Endothelial cell of umbilical vein (primary cell): Measurements from ENCODE around the gene PLAC8L1. TPM values are rescaled to one million over a fixed set of nuclear protein-coding genes. Genes with fewer than 3 reads are reported as not detected.

Experiments
- Bru-seq: library from RNA; stranded (reverse); fragments of 400-500 nt; gene quantifications from one replicate; lab custom pipeline; 2021; lab: Mats Ljungman, UMichigan
- BruChase-seq, 2 experiments: library from RNA; stranded (reverse); fragments of 400-500 nt; gene quantifications; one replicate each; lab custom pipeline; 2021; lab: Mats Ljungman, UMichigan
- BruUV-seq: library from RNA; stranded (reverse); fragments of 400-500 nt; replicated peaks from 2 replicates; lab custom pipeline; 2021; lab: Mats Ljungman, UMichigan
- CTCF ChIA-PET: fragments of 300-600, 350-600 bp; sonication (Branson Sonifier 250); formaldehyde crosslinking; loops from one replicate; lab custom pipeline; 2021; ENCODE audit warnings: antibody characterized with exemption, inconsistent platforms; lab: Charles Lee
- POLR2A ChIA-PET: fragments of 300-600, 350-600 bp; sonication (Branson Sonifier 250); formaldehyde crosslinking; loops from one replicate; lab custom pipeline; 2021; ENCODE audit warnings: antibody characterized with exemption, inconsistent platforms; lab: Charles Lee
- DNase-seq: peaks from one replicate; pipeline ENCODE4 v3.0.0-alpha.2; 2011; ENCODE audit warnings: low read depth, low spot score
- FAIRE-seq: peaks from 2 replicates; lab custom pipeline; 2011; peaks lifted over from hg19 to GRCh38; lab: Jason Lieb, UNC
- H2AFZ ChIP-seq: 2 replicates; pipeline ENCODE4 v1.6.0; 2012; ENCODE audit warnings: low read depth, low read length, control low read depth, inconsistent platforms
- H3K27ac ChIP-seq: 2 replicates; pipeline ENCODE4 v1.5.1; 2011; ENCODE audit warnings: low read depth, mild to moderate bottlenecking, control low read depth, low read length, moderate library complexity; ENCODE audit not compliant: insufficient read depth
- H3K27me3 ChIP-seq, 2 experiments: 2 replicates each; pipeline versions ENCODE4 v1.6.0 to v1.6.1; 2011; ENCODE audit warnings: low read length in 2 of 2, mixed read lengths in 1 of 2; ENCODE audit not compliant: control insufficient read depth in 2 of 2, insufficient read depth in 2 of 2
- H3K36me3 ChIP-seq, 2 experiments: 2 replicates in 1 of 2; 3 replicates in 1 of 2; pipeline ENCODE4 v1.5.1; 2011; ENCODE audit warnings: low read length in 2 of 2, mild to moderate bottlenecking in 1 of 2, moderate library complexity in 1 of 2; ENCODE audit not compliant: control insufficient read depth in 2 of 2, insufficient read depth in 2 of 2; ENCODE audit errors: extremely low read depth in 1 of 2
- H3K4me1 ChIP-seq: 3 replicates; pipeline ENCODE4 v1.5.1; 2011; ENCODE audit warnings: mild to moderate bottlenecking, low read length; ENCODE audit not compliant: control insufficient read depth, insufficient read depth; ENCODE audit errors: extremely low read depth
- H3K4me2 ChIP-seq: 2 replicates; pipeline ENCODE4 v1.6.1; 2011; ENCODE audit warnings: low read length, control low read depth, mixed read lengths; ENCODE audit not compliant: insufficient read depth
- H3K4me3 ChIP-seq, 3 experiments: fragments of 200-600 bp in 1 of 3; sonication (generic), shearing (Covaris generic) in 1 of 3; replicated peaks in 1 of 3; 2 replicates each; pipeline ENCODE4 v1.5.1; 2011 to 2016; ENCODE audit warnings: control low read depth in 3 of 3, low read length in 3 of 3, mild to moderate bottlenecking in 2 of 3, inconsistent platforms in 1 of 3, low read depth in 1 of 3, moderate library complexity in 1 of 3; ENCODE audit not compliant: insufficient read depth in 1 of 3
- H3K79me2 ChIP-seq: 2 replicates; pipeline ENCODE4 v1.6.0; 2012; ENCODE audit warnings: low read length, inconsistent platforms; ENCODE audit not compliant: control insufficient read depth, insufficient read depth
- H3K9ac ChIP-seq: replicated peaks from 2 replicates; pipeline ENCODE3; 2011; ENCODE audit warnings: low read length, control low read depth; ENCODE audit not compliant: insufficient read depth; ENCODE audit errors: extremely low read depth
- H3K9me1 ChIP-seq: replicated peaks from 3 replicates; pipeline ENCODE4 v1.6.0; 2011; ENCODE audit warnings: mild to moderate bottlenecking, low read length; ENCODE audit not compliant: control insufficient read depth, insufficient read depth; ENCODE audit errors: extremely low read depth
- H3K9me3 ChIP-seq: replicated peaks from 2 replicates; pipeline ENCODE4 v1.5.1; 2012; ENCODE audit warnings: low read length, inconsistent platforms; ENCODE audit not compliant: control insufficient read depth, insufficient read depth
- H4K20me1 ChIP-seq: replicated peaks from 2 replicates; pipeline ENCODE3; 2011; ENCODE audit warnings: mild to moderate bottlenecking, low read length; ENCODE audit not compliant: control insufficient read depth, insufficient read depth; ENCODE audit errors: extremely low read depth
- EZH2 ChIP-seq: IDR thresholded peaks from 2 replicates; pipeline ENCODE4 v1.6.1; 2012; ENCODE audit warnings: borderline replicate concordance, low read depth, mild to moderate bottlenecking, moderate library complexity, low read length, inconsistent platforms; ENCODE audit not compliant: severe bottlenecking
- FOS ChIP-seq: IDR thresholded peaks from 2 replicates; pipeline ENCODE4 v1.6.1; 2011; ENCODE audit warnings: mild to moderate bottlenecking, low read length, moderate library complexity, borderline replicate concordance; ENCODE audit not compliant: insufficient read depth
- GATA2 ChIP-seq: IDR thresholded peaks from 2 replicates; pipeline ENCODE4 v1.7.0; 2011; ENCODE audit warnings: low read depth, mild to moderate bottlenecking, moderate library complexity, mixed read lengths, low read length; ENCODE audit not compliant: insufficient read length, insufficient read depth
- JUN ChIP-seq: IDR thresholded peaks from 2 replicates; pipeline ENCODE4 v1.6.1; 2011; ENCODE audit warnings: borderline replicate concordance, low read depth; ENCODE audit not compliant: insufficient read length, insufficient read depth
- MYC ChIP-seq: IDR thresholded peaks from one replicate; pipeline ENCODE4 v1.6.1; 2011; ENCODE audit warnings: mild to moderate bottlenecking, low read depth, low read length
- POLR2A ChIP-seq: IDR thresholded peaks from 2 replicates; pipeline ENCODE4 v1.6.1; 2012; ENCODE audit warnings: low read depth, mild to moderate bottlenecking, control low read depth, low read length
- POLR2AphosphoS5 ChIP-seq: IDR thresholded peaks from 2 replicates; pipeline ENCODE4 v1.6.1; 2012; ENCODE audit warnings: low read depth, mild to moderate bottlenecking, control low read depth, low read length, moderate library complexity; ENCODE audit not compliant: insufficient read depth
- dilution Hi-C: fragments of 300-500 bp; cut with MboI; formaldehyde crosslinking; loops from one replicate; pipeline ENCODE4 v1.15.0; 2019; ENCODE audit warnings: low sequenced_read_pairs; ENCODE audit not compliant: extremely low pct_ligation_motif_present
- intact Hi-C: fragments of 100-400 bp; cut with micrococcal nuclease; formaldehyde crosslinking; loops from one replicate; pipeline ENCODE4 v1.10.0; 2022
- long read RNA-seq: library from polyadenylated mRNA; stranded (forward); transcript quantifications from one replicate; pipeline ENCODE4 v2.0.0, GENCODE V29; 2021
- polyA minus RNA-seq, 3 experiments: library from RNA; depleted of rRNA, polyadenylated mRNA; stranded (reverse); fragments of >200 nt; gene quantifications; 1 replicate in 1 of 3; 2 replicates in 2 of 3; pipeline ENCODE4 v1.2.3, GENCODE V29; 2011
- polyA plus RNA-seq, 4 experiments: library from polyadenylated mRNA; depleted of rRNA in 3 of 4; stranded (reverse) in 3 of 4; unstranded in 1 of 4; fragments of >200 nt; gene quantifications; 2 replicates each; pipeline versions ENCODE4 v1.2.1 to v1.2.3, GENCODE V29; 2011 to 2012; ENCODE audit warnings: missing spikeins in 1 of 4
- total RNA-seq: library from RNA; stranded (reverse); gene quantifications from 2 replicates; pipeline ENCODE4 v1.2.3, GENCODE V29; 2021
- TF ChIP-seq, protein P1 (sequence below), 2 donors: IDR thresholded peaks; 1 replicate in 1 of 2; 2 replicates in 1 of 2; pipeline ENCODE4 v1.5.1; 2011; ENCODE audit warnings: low read length in 2 of 2, mild to moderate bottlenecking in 2 of 2, moderate library complexity in 2 of 2, control low read depth in 1 of 2, inconsistent platforms in 1 of 2, low read depth in 1 of 2; ENCODE audit not compliant: insufficient read depth in 1 of 2; ENCODE audit errors: extremely low read depth in 1 of 2
- TF ChIP-seq, protein P2 (sequence below): IDR thresholded peaks from 2 replicates; pipeline ENCODE4 v1.6.1; 2011; ENCODE audit not compliant: insufficient read depth, insufficient read length

The PLAC8L1 gene, protein sequence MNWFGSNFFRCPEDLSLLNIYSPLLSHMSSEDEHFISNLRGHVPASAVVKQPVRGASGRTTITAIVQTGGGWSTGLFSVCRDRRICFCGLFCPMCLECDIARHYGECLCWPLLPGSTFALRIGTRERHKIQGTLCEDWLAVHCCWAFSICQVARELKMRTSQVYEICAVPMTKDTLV
- total RNA-seq (0.80 and 1.1 TPM in 2 replicates), polyA plus RNA-seq (0.80 and 0.99 TPM in 2 replicates), polyA minus RNA-seq (0.49 TPM in 1 of 2 replicates, not detected in the other), Bru-seq, nascent RNA (percentile 49 among the genes with signal in this experiment), BruChase-seq, experiment 1, labeled RNA remaining after a 6-hour chase (percentile 65 among the genes with signal in this experiment), BruChase-seq, experiment 2, labeled RNA remaining after a 2-hour chase (percentile 48 among the genes with signal in this experiment)
- polyA plus RNA-seq (2011; cell fraction: cytosol; rRNA removed), result 0.25 and 0.45 TPM in 2 replicates
- 2.3 and 2.9 TPM in 2 replicates for polyA plus RNA-seq (2011; cell fraction: nucleus; rRNA removed)
- not detected in 2 replicates for polyA plus RNA-seq (2012)
- not detected for polyA minus RNA-seq (2011; cell fraction: cytosol; rRNA and poly(A)+ RNA removed)
- not detected in 2 replicates for polyA minus RNA-seq (2011; cell fraction: nucleus; rRNA and poly(A)+ RNA removed)
- long read RNA-seq, result 0 reads

DNA sequence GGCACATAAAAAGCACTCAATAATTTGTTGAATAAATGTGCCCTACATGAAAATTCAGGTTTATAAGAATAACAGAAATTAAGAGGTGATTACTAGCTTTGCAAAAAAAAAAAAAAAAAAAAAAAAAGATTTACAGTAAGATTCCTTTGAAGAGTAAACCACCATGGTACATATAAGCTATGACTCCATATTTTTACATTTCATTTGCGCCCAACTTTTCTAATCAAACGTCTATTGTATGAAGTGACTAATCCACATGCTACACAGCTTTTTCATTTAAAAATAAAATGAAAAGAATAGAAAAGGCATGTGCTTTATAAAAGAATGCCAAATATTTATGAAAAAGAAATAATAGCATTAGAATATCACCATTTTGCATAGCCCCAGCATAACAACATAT, at the start of gene PLAC8L1:
Gene PLAC8L1, minus strand, starts transcription at position 101 of the 400 bp plus-strand sequence. CDS start 1,266 bp downstream, outside the sequence.
- FAIRE-seq (no peak), DNase-seq (no peak)
- intact Hi-C loops (no loop called here), dilution Hi-C loops (no loop called here)
- Histone ChIP-seq H3K4me3 (no peak within 1 kb of the TSS), H4K20me1 (no peaks in the 10 kb centered on the region), H2AFZ (no peak within 1 kb of the TSS), H3K27ac (no peak within 1 kb of the TSS), H3K9ac (no peak within 1 kb of the TSS), H3K79me2 (no peaks in the 10 kb centered on the region), H3K4me1 (no peaks in the 10 kb centered on the region), H3K36me3 (no peaks in the 10 kb centered on the region), H3K9me1 (no peaks in the 10 kb centered on the region), H3K4me2 (no peak within 1 kb of the TSS), H3K9me3 (no peaks in the 10 kb centered on the region), H3K27me3 (no peaks in the 10 kb centered on the region)
- TF ChIP-seq MYC (no peak), POLR2A (no peak), FOS (no peak), JUN (no peak), POLR2AphosphoS5 (no peak), GATA2 (no peak), EZH2 (no peak)
- TF ChIP-seq, protein P1, sequence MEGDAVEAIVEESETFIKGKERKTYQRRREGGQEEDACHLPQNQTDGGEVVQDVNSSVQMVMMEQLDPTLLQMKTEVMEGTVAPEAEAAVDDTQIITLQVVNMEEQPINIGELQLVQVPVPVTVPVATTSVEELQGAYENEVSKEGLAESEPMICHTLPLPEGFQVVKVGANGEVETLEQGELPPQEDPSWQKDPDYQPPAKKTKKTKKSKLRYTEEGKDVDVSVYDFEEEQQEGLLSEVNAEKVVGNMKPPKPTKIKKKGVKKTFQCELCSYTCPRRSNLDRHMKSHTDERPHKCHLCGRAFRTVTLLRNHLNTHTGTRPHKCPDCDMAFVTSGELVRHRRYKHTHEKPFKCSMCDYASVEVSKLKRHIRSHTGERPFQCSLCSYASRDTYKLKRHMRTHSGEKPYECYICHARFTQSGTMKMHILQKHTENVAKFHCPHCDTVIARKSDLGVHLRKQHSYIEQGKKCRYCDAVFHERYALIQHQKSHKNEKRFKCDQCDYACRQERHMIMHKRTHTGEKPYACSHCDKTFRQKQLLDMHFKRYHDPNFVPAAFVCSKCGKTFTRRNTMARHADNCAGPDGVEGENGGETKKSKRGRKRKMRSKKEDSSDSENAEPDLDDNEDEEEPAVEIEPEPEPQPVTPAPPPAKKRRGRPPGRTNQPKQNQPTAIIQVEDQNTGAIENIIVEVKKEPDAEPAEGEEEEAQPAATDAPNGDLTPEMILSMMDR (IDR thresholded peaks at IDR 0.05; ENCODE audit: extremely low read depth in 1 of 2, insufficient read depth in 1 of 2, low read depth in 1 of 2, low read length in 2 of 2), result no peak
- TF ChIP-seq, protein P2, sequence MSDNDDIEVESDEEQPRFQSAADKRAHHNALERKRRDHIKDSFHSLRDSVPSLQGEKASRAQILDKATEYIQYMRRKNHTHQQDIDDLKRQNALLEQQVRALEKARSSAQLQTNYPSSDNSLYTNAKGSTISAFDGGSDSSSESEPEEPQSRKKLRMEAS, result no peak
- BruUV-seq, result no TSS peak
- POLR2A ChIA-PET, result no interaction called here
- CTCF ChIA-PET, result no interaction called here
